ENCODE measurements around the gene MTHFS. TPM values are rescaled to one million over a fixed set of nuclear protein-coding genes. Genes with fewer than 3 reads are reported as not detected.

Gene MTHFS
- total and polyA plus RNA-seq, 2 donors (not counting 3 experiments of a cell fraction or from before 2014, with no cell fraction given) = 9.3 to 15.7 TPM

- H3K9me1 ChIP-seq (replicated peaks; ENCODE audit: control insufficient read depth, extremely low read depth, insufficient read depth, low read length) = no peaks in the 10 kb centered on the region
- POLR2A ChIA-PET = no interaction called here
- H3K4me1 ChIP-seq (ENCODE audit: control insufficient read depth, extremely low read depth, insufficient read depth, low read length) = peaks cover 17% of the 10 kb centered on the region
- no peaks in the 10 kb centered on the region for H3K27me3 ChIP-seq (ENCODE audit: control insufficient read depth in 2 of 2, insufficient read depth in 2 of 2, low read length in 2 of 2)
- no TSS peak for BruUV-seq (replicated peaks)
- H3K27ac ChIP-seq (ENCODE audit: insufficient read depth, low read depth, low read length) = no peak overlapping the region
- H2AFZ ChIP-seq (ENCODE audit: low read depth, low read length) = no peak overlapping the region
- H3K4me2 ChIP-seq (ENCODE audit: insufficient read depth, low read length) = no peak overlapping the region
- H4K20me1 ChIP-seq (replicated peaks; ENCODE audit: control insufficient read depth, extremely low read depth, insufficient read depth, low read length) = no peaks in the 10 kb centered on the region
- CTCF ChIA-PET = interaction anchor here (0.5 to 3.4 kb wide), 6 partner anchors 14 to 1364 kb away, joined by 3 to 32 read pairs (median 4); no protein-coding TSS in a partner anchor
- TF ChIP-seq POLR2A (IDR thresholded peaks at IDR 0.05; ENCODE audit: low read depth, low read length) = no peak
- no peak for TF ChIP-seq GATA2 (IDR thresholded peaks at IDR 0.05; ENCODE audit: insufficient read depth, insufficient read length, low read depth, low read length)
- no peak for DNase-seq (ENCODE audit: low read depth, low spot score)
- dilution Hi-C loops (cut with MboI; ENCODE audit: extremely low pct_ligation_motif_present, low sequenced_read_pairs) (no loop called here), intact Hi-C loops (cut with micrococcal nuclease) (no loop called here)
- H3K79me2 ChIP-seq (ENCODE audit: control insufficient read depth, insufficient read depth, low read length) = no peaks in the 10 kb centered on the region
- no peaks in the 10 kb centered on the region for H3K9me3 ChIP-seq (replicated peaks; ENCODE audit: control insufficient read depth, insufficient read depth, low read length)
- H3K4me3 ChIP-seq (replicated peaks in 1 of 3; ENCODE audit: insufficient read depth in 1 of 3, low read depth in 1 of 3, low read length in 3 of 3) = no peak overlapping the region
- no peak overlapping the region for H3K9ac ChIP-seq (replicated peaks; ENCODE audit: extremely low read depth, insufficient read depth, low read length)
- no peaks in the 10 kb centered on the region for H3K36me3 ChIP-seq (ENCODE audit: control insufficient read depth in 2 of 2, extremely low read depth in 1 of 2, insufficient read depth in 2 of 2, low read length in 2 of 2)
- FAIRE-seq = no peak
Observed at GRCh38 chr15:79868554-79868953, 28.3 kb downstream of the MTHFS start.

GRCh38 chr15:79863886-79864285, 32.9 kb downstream of the MTHFS start:
- H3K36me3 ChIP-seq (ENCODE audit: control insufficient read depth in 2 of 2, extremely low read depth in 1 of 2, insufficient read depth in 2 of 2, low read length in 2 of 2) = no peaks in the 10 kb centered on the region
- no peaks in the 10 kb centered on the region for H3K27me3 ChIP-seq (ENCODE audit: control insufficient read depth in 2 of 2, insufficient read depth in 2 of 2, low read length in 2 of 2)
- H3K27ac ChIP-seq (ENCODE audit: insufficient read depth, low read depth, low read length) = peak overlapping the region; percentile 39
- peak overlapping the region; percentile 33 for H2AFZ ChIP-seq (ENCODE audit: low read depth, low read length)
- POLR2A ChIA-PET = interaction anchor here (1.0 kb wide), 1 partner anchor 10 kb away, joined by 12 read pairs; no protein-coding TSS in a partner anchor
- H4K20me1 ChIP-seq (replicated peaks; ENCODE audit: control insufficient read depth, extremely low read depth, insufficient read depth, low read length) = no peaks in the 10 kb centered on the region
- peaks cover 19% of the 10 kb centered on the region for H3K4me1 ChIP-seq (ENCODE audit: control insufficient read depth, extremely low read depth, insufficient read depth, low read length)
- H3K4me2 ChIP-seq (ENCODE audit: insufficient read depth, low read length) = no peak overlapping the region
- no peak overlapping the region for H3K9ac ChIP-seq (replicated peaks; ENCODE audit: extremely low read depth, insufficient read depth, low read length)
- no TSS peak for BruUV-seq (replicated peaks)
- H3K9me3 ChIP-seq (replicated peaks; ENCODE audit: control insufficient read depth, insufficient read depth, low read length) = no peaks in the 10 kb centered on the region
- H3K9me1 ChIP-seq (replicated peaks; ENCODE audit: control insufficient read depth, extremely low read depth, insufficient read depth, low read length) = no peaks in the 10 kb centered on the region
- peak; percentile 90 for TF ChIP-seq GATA2 (IDR thresholded peaks at IDR 0.05; ENCODE audit: insufficient read depth, insufficient read length, low read depth, low read length)
- TF ChIP-seq FOS (IDR thresholded peaks at IDR 0.05; ENCODE audit: borderline replicate concordance, insufficient read depth, low read length) = peak; percentile 57
- TF ChIP-seq POLR2AphosphoS5 (IDR thresholded peaks at IDR 0.05; ENCODE audit: insufficient read depth, low read depth, low read length) = peak; percentile 37
- TF ChIP-seq MYC (IDR thresholded peaks at IDR 0.05; ENCODE audit: low read depth, low read length) = no peak
- TF ChIP-seq EZH2 (IDR thresholded peaks at IDR 0.05; ENCODE audit: borderline replicate concordance, low read depth, low read length, severe bottlenecking) = no peak
- intact Hi-C loops (cut with micrococcal nuclease) (loop anchor here (1.0 kb wide), 1 partner anchor 21 kb away; no protein-coding TSS in a partner anchor), dilution Hi-C loops (cut with MboI; ENCODE audit: extremely low pct_ligation_motif_present, low sequenced_read_pairs) (no loop called here)
- no peaks in the 10 kb centered on the region for H3K79me2 ChIP-seq (ENCODE audit: control insufficient read depth, insufficient read depth, low read length)
- CTCF ChIA-PET = interaction anchor here (0.6 to 3.9 kb wide), 9 partner anchors 9 to 524 kb away, joined by 3 to 31 read pairs (median 4); no protein-coding TSS in a partner anchor
- FAIRE-seq (peak; percentile 86), DNase-seq (ENCODE audit: low read depth, low spot score) (peak; percentile 73)
- no peak overlapping the region for H3K4me3 ChIP-seq (replicated peaks in 1 of 3; ENCODE audit: insufficient read depth in 1 of 3, low read depth in 1 of 3, low read length in 3 of 3)

All from endothelial cell of umbilical vein (primary cell).